MM.1S (cell line): ENCODE measurements around the gene BEGAIN.

ENCODE experiments used
- DNase-seq: peaks from one replicate; pipeline ENCODE4 v3.0.0-alpha.2; 2015
- H2AFZ ChIP-seq: fragments of 300-600 bp; sonication (generic); 2 replicates; pipeline ENCODE4 v1.6.0; 2016; ENCODE audit warnings: antibody characterized with exemption, low read length
- H3F3A ChIP-seq: fragments of 300-600 bp; sonication (generic); 2 replicates; pipeline ENCODE4 v1.6.1; 2016; ENCODE audit warnings: mild to moderate bottlenecking, antibody characterized with exemption, low read length, moderate library complexity, mixed read lengths; ENCODE audit not compliant: insufficient read depth
- H3K27ac ChIP-seq: fragments of 300-600 bp; sonication (generic); 2 replicates; pipeline ENCODE4 v1.5.1; 2016; ENCODE audit warnings: mild to moderate bottlenecking, low read length
- H3K27me3 ChIP-seq: fragments of 300-600 bp; sonication (generic); replicated peaks from 2 replicates; pipeline ENCODE4 v1.6.0; 2016; ENCODE audit warnings: low read length; ENCODE audit not compliant: insufficient read depth
- H3K36me3 ChIP-seq: fragments of 300-600 bp; sonication (generic); replicated peaks from 2 replicates; pipeline ENCODE4 v1.6.1; 2016; ENCODE audit warnings: mild to moderate bottlenecking, low read length, mixed read lengths; ENCODE audit not compliant: insufficient read depth
- H3K4me1 ChIP-seq: fragments of 300-600 bp; sonication (generic); 2 replicates; pipeline ENCODE4 v1.6.1; 2016; ENCODE audit warnings: low read length, mixed read lengths
- H3K4me2 ChIP-seq: fragments of 300-600 bp; sonication (generic); 2 replicates; pipeline ENCODE4 v1.6.0; 2016; ENCODE audit warnings: low read depth, low read length
- H3K4me3 ChIP-seq: fragments of 300-600 bp; sonication (generic); 2 replicates; pipeline ENCODE4 v1.5.1; 2016; ENCODE audit warnings: low read length, mixed read lengths
- H3K79me2 ChIP-seq: fragments of 300-600 bp; sonication (generic); 2 replicates; pipeline ENCODE4 v1.6.1; 2016; ENCODE audit warnings: mixed run types, low read length, mixed read lengths
- H3K9ac ChIP-seq: fragments of 300-600 bp; sonication (generic); 2 replicates; pipeline ENCODE4 v1.6.1; 2016; ENCODE audit warnings: low read length, mixed read lengths
- H3K9me2 ChIP-seq: fragments of 300-600 bp; sonication (generic); replicated peaks from 2 replicates; pipeline ENCODE4 v1.6.1; 2016; ENCODE audit warnings: mild to moderate bottlenecking, low read length, mixed read lengths; ENCODE audit not compliant: insufficient read depth
- H3K9me3 ChIP-seq: fragments of 300-600 bp; sonication (generic); replicated peaks from 2 replicates; pipeline ENCODE4 v1.6.1; 2016; ENCODE audit warnings: mild to moderate bottlenecking, low read length, mixed read lengths; ENCODE audit not compliant: insufficient read depth
- H4K20me1 ChIP-seq: fragments of 300-600 bp; sonication (generic); 2 replicates; pipeline ENCODE4 v1.6.1; 2016; ENCODE audit warnings: mild to moderate bottlenecking, low read length, moderate library complexity, mixed read lengths; ENCODE audit not compliant: insufficient read depth
- EZH2 ChIP-seq: fragments of 300-600 bp; sonication (generic); optimal IDR thresholded peaks from 2 replicates; pipeline ENCODE3; 2017; ENCODE audit warnings: low read depth, mild to moderate bottlenecking, antibody characterized with exemption, low read length, mixed read lengths
- EZH2phosphoT487 ChIP-seq: fragments of 300-600 bp; sonication (generic); IDR thresholded peaks from 2 replicates; pipeline ENCODE4 v1.6.1; 2018; ENCODE audit warnings: antibody characterized with exemption, low read length
- TF ChIP-seq, protein P1 (sequence below): fragments of 300-600 bp; sonication (generic); IDR thresholded peaks from 2 replicates; pipeline ENCODE4 v1.5.1; 2016; ENCODE audit warnings: antibody characterized with exemption, low read length, mixed read lengths

Gene BEGAIN

DNA sequence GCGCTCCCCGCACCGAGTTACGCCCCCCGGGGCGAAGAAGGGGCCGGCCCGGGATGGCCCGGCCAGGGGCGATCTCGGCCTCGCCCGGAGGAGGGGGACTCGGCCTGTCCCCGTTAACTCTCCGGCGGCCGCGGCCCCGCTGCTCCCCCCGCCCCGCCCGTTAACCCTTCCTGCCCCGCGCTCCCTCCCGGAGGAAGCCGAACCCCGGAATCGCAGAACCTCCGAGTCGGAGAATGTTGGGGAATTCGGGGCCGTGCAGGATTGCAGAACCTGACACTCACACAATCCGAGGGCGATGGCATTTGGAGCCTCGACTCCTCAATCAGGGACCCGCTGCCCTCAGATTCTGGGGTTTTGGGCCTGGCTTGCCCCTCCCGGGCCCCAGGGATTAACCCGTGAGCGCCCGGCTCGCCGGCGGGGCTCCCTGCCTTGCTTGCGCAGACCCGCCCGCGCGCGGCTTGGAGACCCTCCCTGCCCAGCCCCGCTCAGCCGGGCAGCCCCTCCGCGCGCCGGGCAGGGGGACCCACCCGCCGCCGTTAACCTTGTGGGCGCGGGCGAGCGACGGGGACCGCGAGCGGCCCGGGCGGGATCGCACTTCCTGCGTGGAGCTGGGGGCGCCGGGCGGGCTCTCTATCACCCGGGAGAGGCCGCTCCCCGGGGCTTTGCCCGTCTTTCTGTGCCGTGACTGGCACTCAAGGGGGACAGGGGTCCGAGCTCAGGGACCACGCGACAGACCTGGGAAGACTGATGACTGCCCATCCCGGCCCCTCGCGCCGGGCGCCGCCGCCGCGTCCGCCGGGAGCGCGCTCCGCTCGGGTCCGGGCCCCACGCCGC lies 18.8 kb downstream of the BEGAIN start:
- Histone ChIP-seq H3K79me2 (no peaks in the 10 kb centered on the region), H3K4me1 (no peaks in the 10 kb centered on the region), H3K4me3 (no peak overlapping the region), H3K36me3 (no peaks in the 10 kb centered on the region), H4K20me1 (no peaks in the 10 kb centered on the region), H3K27me3 (peaks cover 25% of the 10 kb centered on the region), H3K4me2 (no peak overlapping the region), H3K9me3 (no peaks in the 10 kb centered on the region), H3K27ac (no peak overlapping the region), H3K9me2 (no peaks in the 10 kb centered on the region), H3F3A (no peaks in the 10 kb centered on the region), H3K9ac (no peak overlapping the region), H2AFZ (no peak overlapping the region)
- DNase-seq: no peak
- TF ChIP-seq EZH2 (no peak), EZH2phosphoT487 (no peak)
- TF ChIP-seq, protein P1, sequence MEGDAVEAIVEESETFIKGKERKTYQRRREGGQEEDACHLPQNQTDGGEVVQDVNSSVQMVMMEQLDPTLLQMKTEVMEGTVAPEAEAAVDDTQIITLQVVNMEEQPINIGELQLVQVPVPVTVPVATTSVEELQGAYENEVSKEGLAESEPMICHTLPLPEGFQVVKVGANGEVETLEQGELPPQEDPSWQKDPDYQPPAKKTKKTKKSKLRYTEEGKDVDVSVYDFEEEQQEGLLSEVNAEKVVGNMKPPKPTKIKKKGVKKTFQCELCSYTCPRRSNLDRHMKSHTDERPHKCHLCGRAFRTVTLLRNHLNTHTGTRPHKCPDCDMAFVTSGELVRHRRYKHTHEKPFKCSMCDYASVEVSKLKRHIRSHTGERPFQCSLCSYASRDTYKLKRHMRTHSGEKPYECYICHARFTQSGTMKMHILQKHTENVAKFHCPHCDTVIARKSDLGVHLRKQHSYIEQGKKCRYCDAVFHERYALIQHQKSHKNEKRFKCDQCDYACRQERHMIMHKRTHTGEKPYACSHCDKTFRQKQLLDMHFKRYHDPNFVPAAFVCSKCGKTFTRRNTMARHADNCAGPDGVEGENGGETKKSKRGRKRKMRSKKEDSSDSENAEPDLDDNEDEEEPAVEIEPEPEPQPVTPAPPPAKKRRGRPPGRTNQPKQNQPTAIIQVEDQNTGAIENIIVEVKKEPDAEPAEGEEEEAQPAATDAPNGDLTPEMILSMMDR: no peak

DNA sequence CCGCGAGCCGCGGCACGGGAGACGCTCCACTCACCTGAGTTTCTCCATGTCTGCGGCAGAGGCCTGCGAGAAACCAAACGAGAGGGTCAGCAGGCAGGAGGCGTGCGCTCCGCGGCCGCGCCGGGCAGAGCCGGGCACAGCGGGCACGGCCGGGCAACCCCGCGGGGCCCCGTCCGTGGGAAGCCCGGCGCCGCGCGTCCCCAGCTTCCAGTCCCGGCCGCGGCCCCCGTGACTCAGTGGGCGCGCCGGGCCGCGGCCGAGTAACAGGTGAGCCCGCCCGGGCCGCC lies 19.4 kb downstream of the BEGAIN start:
- H3K4me1 ChIP-seq: no peaks in the 10 kb centered on the region
- no peaks in the 10 kb centered on the region for H3F3A ChIP-seq
- H3K9me2 ChIP-seq: no peaks in the 10 kb centered on the region
- no peaks in the 10 kb centered on the region for H3K36me3 ChIP-seq
- H3K27ac ChIP-seq: no peak overlapping the region
- no peaks in the 10 kb centered on the region for H3K79me2 ChIP-seq
- H3K9ac ChIP-seq: no peak overlapping the region
- no peaks in the 10 kb centered on the region for H3K9me3 ChIP-seq
- no peak overlapping the region for H3K4me2 ChIP-seq
- H3K27me3 ChIP-seq: peaks cover 29% of the 10 kb centered on the region
- DNase-seq: no peak
- H3K4me3 ChIP-seq: no peak overlapping the region
- no peak overlapping the region for H2AFZ ChIP-seq
- H4K20me1 ChIP-seq: no peaks in the 10 kb centered on the region
- TF ChIP-seq EZH2phosphoT487 (no peak), EZH2 (no peak)
- TF ChIP-seq, protein P1: no peak

DNA sequence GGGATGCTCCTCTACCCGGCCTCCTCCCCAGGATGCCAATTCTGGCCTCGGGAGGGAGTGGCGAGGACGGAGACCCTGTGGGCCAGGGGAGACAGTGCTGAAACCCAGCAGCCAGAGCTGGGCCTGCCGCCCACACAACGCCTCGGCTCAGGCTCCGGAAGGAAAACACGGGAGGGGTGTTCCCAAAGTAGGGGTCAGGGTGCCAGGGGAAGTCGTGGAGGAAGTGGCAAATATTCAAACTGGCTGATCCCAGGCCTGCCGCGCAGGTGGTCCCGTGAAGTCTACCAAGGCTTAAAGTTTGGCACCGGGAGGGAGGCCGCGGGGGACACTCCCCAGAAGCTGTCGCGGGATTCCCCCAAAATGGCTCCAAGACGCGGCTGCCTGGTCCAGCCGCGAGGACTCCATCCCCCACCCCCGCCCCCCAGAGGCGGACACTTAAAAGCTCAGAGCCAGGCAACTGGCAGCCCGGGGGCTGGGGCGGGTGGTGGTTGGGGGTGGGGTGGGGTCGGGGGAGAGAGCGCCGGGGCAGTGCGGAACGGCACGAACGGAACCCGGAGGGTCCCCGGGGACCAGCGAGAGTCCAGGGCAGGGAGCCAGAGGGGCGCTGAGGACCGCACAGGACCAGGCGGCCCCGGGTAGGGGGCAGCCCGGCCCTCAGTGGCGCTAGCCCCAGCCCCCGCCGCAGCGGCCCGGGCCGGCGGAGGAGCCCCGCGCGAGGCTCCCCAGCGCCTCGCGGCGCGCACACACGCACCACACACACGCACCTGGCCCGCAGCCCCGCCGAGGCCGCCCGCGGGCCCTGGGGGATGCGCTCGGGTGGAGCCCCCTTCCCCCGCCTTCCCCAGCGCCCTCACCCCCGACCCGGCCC lies 20.0 kb downstream of the BEGAIN start:
- no peaks in the 10 kb centered on the region for H3K9me3 ChIP-seq
- H3K27me3 ChIP-seq: peaks cover 29% of the 10 kb centered on the region
- H3F3A ChIP-seq: no peaks in the 10 kb centered on the region
- DNase-seq: no peak
- no peaks in the 10 kb centered on the region for H3K9me2 ChIP-seq
- no peak overlapping the region for H3K4me3 ChIP-seq
- H3K4me1 ChIP-seq: no peaks in the 10 kb centered on the region
- no peaks in the 10 kb centered on the region for H3K79me2 ChIP-seq
- H3K9ac ChIP-seq: no peak overlapping the region
- H4K20me1 ChIP-seq: no peaks in the 10 kb centered on the region
- no peak overlapping the region for H2AFZ ChIP-seq
- TF ChIP-seq EZH2 (no peak), EZH2phosphoT487 (no peak)
- TF ChIP-seq, protein P1: no peak
- H3K27ac ChIP-seq: no peak overlapping the region
- H3K4me2 ChIP-seq: no peak overlapping the region
- no peaks in the 10 kb centered on the region for H3K36me3 ChIP-seq
